B cell (primary cell): ENCODE results near the gene DGAT2. TPM values are rescaled to one million over a fixed set of nuclear protein-coding genes. Genes with fewer than 3 reads are reported as not detected.

ENCODE experiments used
- ATAC-seq: fragments of 200-7000 bp; cut with Tn5 transposase; one replicate; pipeline ENCODE4 v1.10.0; 2021; ENCODE audit warnings: low read depth, mild to moderate bottlenecking, moderate number of reproducible peaks, moderate library complexity
- CTCF ChIA-PET: fragments of 350-600 bp; sonication (Branson Sonifier 250); formaldehyde crosslinking; loops from one replicate; lab custom pipeline; 2021; ENCODE audit warnings: antibody characterized with exemption, inconsistent platforms; lab: Charles Lee
- POLR2A ChIA-PET: fragments of 350-600 bp; sonication (Branson Sonifier 250); formaldehyde crosslinking; loops from one replicate; lab custom pipeline; 2021; ENCODE audit warnings: antibody characterized with exemption; lab: Charles Lee
- DNase-seq: peaks from one replicate; pipeline ENCODE4 v3.0.0; 2013
- H2AFZ ChIP-seq: 2 replicates; pipeline ENCODE4 v1.6.1; 2012; ENCODE audit warnings: mild to moderate bottlenecking, low read depth, low read length; ENCODE audit not compliant: insufficient read depth, poor library complexity, severe bottlenecking
- H3K27ac ChIP-seq, 2 donors: 1 replicate in 1 of 2; 2 replicates in 1 of 2; pipeline ENCODE4 v1.5.1; 2012 to 2013; ENCODE audit warnings: low read length in 2 of 2, mild to moderate bottlenecking in 2 of 2, moderate library complexity in 1 of 2
- H3K27me3 ChIP-seq, 4 experiments: fragments of 200-600 bp in 1 of 4; sonication (generic) in 1 of 4; replicated peaks in 1 of 4; 1 replicate in 2 of 4; 2 replicates in 2 of 4; pipeline versions ENCODE4 v1.6.1 to v1.7.0; 2013 to 2016; ENCODE audit warnings: low read length in 3 of 4, mild to moderate bottlenecking in 2 of 4, mixed read lengths in 1 of 4, moderate library complexity in 1 of 4; ENCODE audit not compliant: insufficient read depth in 4 of 4, control insufficient read depth in 3 of 4; ENCODE audit errors: control extremely low read depth in 1 of 4
- H3K36me3 ChIP-seq, 2 experiments: replicated peaks in 1 of 2; 1 replicate in 1 of 2; 2 replicates in 1 of 2; pipeline versions ENCODE4 v1.6.1 to v1.7.1; 2013; ENCODE audit warnings: low read length in 1 of 2; ENCODE audit not compliant: insufficient read depth in 2 of 2, control insufficient read depth in 1 of 2; ENCODE audit errors: control extremely low read depth in 1 of 2, extremely low read depth in 1 of 2
- H3K4me1 ChIP-seq, 2 donors: fragments of 200-600 bp in 1 of 2; sonication (generic) in 1 of 2; 1 replicate in 1 of 2; 2 replicates in 1 of 2; pipeline versions ENCODE4 v1.5.1 to v1.6.1; 2013 to 2017; ENCODE audit warnings: low read length in 2 of 2; ENCODE audit not compliant: control insufficient read depth in 2 of 2, insufficient read depth in 2 of 2
- H3K4me2 ChIP-seq: replicated peaks from 2 replicates; pipeline ENCODE3; 2012; ENCODE audit warnings: mild to moderate bottlenecking, low read depth, low read length; ENCODE audit not compliant: poor library complexity, severe bottlenecking
- H3K4me3 ChIP-seq, 5 experiments: fragments of 200-600 bp in 1 of 5; sonication (generic) in 1 of 5; 1 replicate in 3 of 5; 2 replicates in 2 of 5; pipeline versions ENCODE4 v1.5.1 to v1.7.0; 2011 to 2016; ENCODE audit warnings: low read length in 4 of 5, mild to moderate bottlenecking in 4 of 5, low read depth in 2 of 5, control low read depth in 1 of 5, moderate library complexity in 1 of 5; ENCODE audit not compliant: insufficient read depth in 1 of 5; ENCODE audit errors: control extremely low read depth in 1 of 5, extremely low read depth in 1 of 5
- H3K79me2 ChIP-seq: fragments of 200-600 bp; sonication (generic); one replicate; pipeline ENCODE4 v1.6.0; 2016; ENCODE audit warnings: low read length; ENCODE audit not compliant: control insufficient read depth, insufficient read depth
- H3K9ac ChIP-seq: fragments of 200-600 bp; sonication (generic); 2 replicates; pipeline ENCODE4 v1.6.1; 2017; ENCODE audit warnings: mild to moderate bottlenecking, low read length, moderate library complexity
- H3K9me3 ChIP-seq, 3 donors: one replicate each; pipeline versions ENCODE4 v1.6.1 to v1.7.1; 2013; ENCODE audit warnings: low read length in 2 of 3; ENCODE audit not compliant: control insufficient read depth in 2 of 3, insufficient read depth in 1 of 3; ENCODE audit errors: control extremely low read depth in 1 of 3
- H4K20me1 ChIP-seq: 2 replicates; pipeline ENCODE4 v1.6.0; 2012; ENCODE audit warnings: mild to moderate bottlenecking, low read length; ENCODE audit not compliant: insufficient read depth, control insufficient read depth, poor library complexity, severe bottlenecking
- H3K27ac Mint-ChIP-seq: one replicate; pipeline ENCODE4 v1.8.0; 2021; ENCODE audit warnings: mixed read lengths
- H3K27me3 Mint-ChIP-seq: one replicate; pipeline ENCODE4 v1.8.0; 2021; ENCODE audit warnings: mixed read lengths
- H3K4me1 Mint-ChIP-seq: one replicate; pipeline ENCODE4 v1.8.0; 2021; ENCODE audit warnings: mixed read lengths
- H3K4me3 Mint-ChIP-seq: one replicate; pipeline ENCODE4 v1.8.0; 2021; ENCODE audit warnings: mixed read lengths
- H3K9me3 Mint-ChIP-seq: one replicate; pipeline ENCODE4 v1.8.0; 2022; ENCODE audit warnings: mixed read lengths; ENCODE audit not compliant: insufficient read depth
- CTCF ChIP-seq: fragments of 200-600 bp; IDR thresholded peaks from one replicate; pipeline ENCODE4 v1.8.0; 2022; ENCODE audit warnings: antibody characterized with exemption, mild to moderate bottlenecking
- EZH2 ChIP-seq: IDR thresholded peaks from 2 replicates; pipeline ENCODE4 v1.6.1; 2012; ENCODE audit warnings: borderline replicate concordance, low read depth, mild to moderate bottlenecking, moderate library complexity, low read length; ENCODE audit not compliant: insufficient read depth, poor library complexity, severe bottlenecking
- WGBS: methylation state at CpG from one replicate; pipeline ENCODE4 v1.1.5; 2013; ENCODE audit warnings: missing lambda C conversion rate; ENCODE audit not compliant: insufficient coverage; 5-methylcytosine and 5-hydroxymethylcytosine counted together
- intact Hi-C: fragments of 100-400 bp; cut with micrococcal nuclease; formaldehyde crosslinking; loops from one replicate; pipeline ENCODE4 v1.10.0; 2022
- polyA plus RNA-seq: library from polyadenylated mRNA; depleted of rRNA; stranded (reverse); fragments of >200 nt; gene quantifications from 2 replicates; pipeline ENCODE4 v1.2.3, GENCODE V29; 2012
- total RNA-seq, 2 donors: library from RNA; stranded (reverse); fragments of 120-200 nt in 1 of 2; gene quantifications; 1 replicate in 1 of 2; 2 replicates in 1 of 2; pipeline versions ENCODE4 v1.2.3 to v1.2.4, GENCODE V29; 2013 to 2022

The DGAT2 gene
- total and polyA plus RNA-seq, 2 donors (not counting 1 experiment from before 2014, with no cell fraction given): 5.8 to 6.5 TPM

GRCh38 chr11:75735181-75735845 is 33.3 kb upstream of the DGAT2 start:
- ChIA-PET POLR2A (no interaction called here), CTCF (interaction anchor here (0.8 kb wide), 1 partner anchor 29 kb away, joined by 3 read pairs; no protein-coding TSS in a partner anchor)
- peaks cover 0 to 7% (median 3%) of the 10 kb centered on the region in 4 experiments for H3K27me3 ChIP-seq
- peaks cover 0 to 5% (median 0%) of the 10 kb centered on the region in 3 donors for H3K9me3 ChIP-seq
- WGBS: 90% methylated on average over 4 of the region's 4 CpGs
- H2AFZ ChIP-seq: no peak overlapping the region
- Mint-ChIP-seq H3K4me1 (no peaks in the 10 kb centered on the region), H3K9me3 (no peaks in the 10 kb centered on the region), H3K27ac (no peak overlapping the region), H3K27me3 (peaks cover 27% of the 10 kb centered on the region), H3K4me3 (no peak overlapping the region)
- no peak overlapping the region for H3K4me3 ChIP-seq
- H3K4me2 ChIP-seq: no peak overlapping the region
- no peak overlapping the region for H3K27ac ChIP-seq
- no peak for TF ChIP-seq EZH2
- no peak for TF ChIP-seq CTCF
- H3K36me3 ChIP-seq: no peaks in the 10 kb centered on the region
- no peaks in the 10 kb centered on the region for H3K79me2 ChIP-seq
- DNase-seq: no peak
- no peak for ATAC-seq
- intact Hi-C loops: no loop called here
- H4K20me1 ChIP-seq: no peaks in the 10 kb centered on the region
- no peak overlapping the region for H3K9ac ChIP-seq
- H3K4me1 ChIP-seq: no peaks in the 10 kb centered on the region

GRCh38 chr11:75737314-75737713 is 31.3 kb upstream of the DGAT2 start:
- intact Hi-C loops: no loop called here
- 88% methylated on average over 6 of the region's 6 CpGs for WGBS
- H3K27me3 ChIP-seq: peaks cover 0 to 6% (median 2%) of the 10 kb centered on the region in 4 experiments
- ChIA-PET POLR2A (no interaction called here), CTCF (interaction anchor here (1.0 kb wide), 1 partner anchor 31 kb away, joined by 3 read pairs; no protein-coding TSS in a partner anchor)
- H3K36me3 ChIP-seq: no peaks in the 10 kb centered on the region
- H3K4me2 ChIP-seq: no peak overlapping the region
- no peaks in the 10 kb centered on the region for H3K4me1 Mint-ChIP-seq
- H2AFZ ChIP-seq: no peak overlapping the region
- H3K9me3 Mint-ChIP-seq: no peaks in the 10 kb centered on the region
- peaks cover 23% of the 10 kb centered on the region for H3K27me3 Mint-ChIP-seq
- no peak overlapping the region for H3K27ac Mint-ChIP-seq
- no peaks in the 10 kb centered on the region for H4K20me1 ChIP-seq
- no peak overlapping the region for H3K4me3 Mint-ChIP-seq
- ATAC-seq (no peak), DNase-seq (no peak)
- H3K79me2 ChIP-seq: no peaks in the 10 kb centered on the region
- no peak overlapping the region for H3K27ac ChIP-seq
- no peak overlapping the region for H3K9ac ChIP-seq
- H3K4me1 ChIP-seq: no peaks in the 10 kb centered on the region
- TF ChIP-seq EZH2 (no peak), CTCF (no peak)
- peaks cover 0 to 3% (median 0%) of the 10 kb centered on the region in 3 donors for H3K9me3 ChIP-seq
- H3K4me3 ChIP-seq: no peak overlapping the region
